RPMI8226 (cell line): ENCODE measurements around the gene DYDC2.

Experiments used
- DNase-seq: peaks from one replicate; pipeline ENCODE4 v3.0.0-alpha.2; 2015

DYDC2 gene

DNA sequence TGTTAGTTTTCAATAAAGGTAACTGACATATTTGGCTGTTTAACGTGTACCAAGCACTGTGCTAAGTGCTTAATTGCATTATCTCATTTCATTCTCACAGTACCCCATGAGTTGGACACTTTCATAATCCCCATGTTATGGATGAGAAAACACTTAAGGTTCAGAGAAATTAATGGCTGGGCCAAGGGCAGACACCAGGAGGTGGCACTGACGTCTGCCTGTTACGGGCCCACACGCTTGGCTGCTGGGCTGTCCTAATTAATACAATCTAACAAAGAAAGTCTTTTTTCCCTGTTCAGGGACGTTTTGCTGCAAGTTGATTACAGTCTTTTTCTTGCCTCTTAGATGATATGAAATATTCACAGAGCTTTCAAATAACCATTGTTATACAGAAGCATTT is 16.1 kb downstream of the DYDC2 start:
- DNase-seq: no peak

DNA sequence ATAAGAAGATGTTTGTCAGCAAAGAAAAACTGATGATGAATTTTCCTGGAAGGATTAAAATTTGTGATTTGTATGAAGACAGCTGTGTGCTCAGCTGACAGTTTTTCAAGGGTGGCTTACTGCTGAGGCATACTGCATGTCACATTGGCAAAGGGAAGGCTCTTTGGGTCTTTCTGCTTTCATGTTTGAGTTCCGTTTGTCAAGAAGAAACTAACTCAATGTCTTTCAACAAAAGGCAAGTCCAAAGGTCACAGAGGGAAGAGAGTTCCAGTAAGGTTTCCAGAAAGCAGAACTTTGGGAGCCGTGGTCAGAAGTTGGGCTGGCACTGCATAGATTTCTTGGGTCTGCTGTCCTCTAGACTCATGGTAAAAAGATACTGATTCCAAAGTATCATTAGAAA is 16.9 kb downstream of the DYDC2 start:
- no peak for DNase-seq

DNA sequence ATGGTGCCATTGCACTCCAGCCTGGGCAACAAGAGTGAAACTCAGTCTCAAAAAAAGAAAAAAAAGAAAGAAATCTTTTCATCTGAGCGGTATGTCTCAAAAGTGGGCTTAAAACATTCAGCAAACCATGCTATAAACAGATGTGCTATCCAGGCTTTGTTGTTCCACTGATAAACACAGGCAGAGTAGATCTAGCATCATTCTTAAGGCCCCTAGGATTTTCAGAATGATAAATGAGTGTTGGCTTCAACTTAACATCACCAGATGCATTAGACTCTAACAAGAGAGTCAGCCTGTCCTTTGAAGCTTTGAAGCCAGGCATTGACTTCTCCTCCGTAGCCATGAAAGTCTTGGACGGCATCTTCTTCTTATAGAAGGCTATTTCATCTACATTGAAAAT is 23.1 kb downstream of the DYDC2 start:
- DNase-seq: no peak

DNA sequence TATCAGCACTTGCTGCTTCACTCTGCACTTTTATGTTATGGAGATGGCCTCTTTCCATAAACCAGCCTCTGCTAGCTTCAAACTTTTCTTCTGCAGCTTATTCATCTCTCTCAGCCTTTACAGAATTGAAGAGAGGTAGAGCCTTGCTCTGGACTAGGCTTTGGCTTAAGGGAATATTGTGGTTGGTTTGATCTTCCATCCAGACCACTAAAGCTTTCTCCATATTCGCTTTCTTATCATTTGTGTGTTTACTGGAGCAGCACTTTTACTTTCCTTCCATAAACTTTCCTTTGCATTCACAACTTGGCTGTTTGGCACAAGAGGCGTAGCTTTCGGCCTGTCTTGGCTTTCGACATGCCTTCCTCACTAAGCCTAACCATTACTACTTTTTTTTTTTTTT is 23.6 kb downstream of the DYDC2 start:
- DNase-seq: no peak

DNA sequence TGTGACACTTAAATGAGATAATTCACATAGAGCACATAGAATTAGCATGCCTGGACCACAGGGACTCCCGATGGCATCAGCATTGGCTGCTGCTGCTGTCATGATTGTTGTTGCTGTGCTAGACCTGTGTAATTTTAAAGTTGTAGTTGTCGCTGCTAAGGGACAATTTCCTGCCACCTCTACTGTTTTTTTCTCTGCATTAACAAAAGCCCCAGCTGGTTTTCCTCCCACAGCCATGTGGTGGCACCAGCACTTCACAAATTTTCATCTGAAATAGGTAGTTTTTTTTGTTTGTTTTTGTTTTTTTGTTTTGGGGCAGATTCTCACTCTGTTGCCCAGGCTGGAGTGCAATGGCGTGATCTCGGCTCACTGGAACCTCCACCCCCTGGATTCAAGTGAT is 26.4 kb downstream of the DYDC2 start:
- peak; percentile 46 for DNase-seq

DNA sequence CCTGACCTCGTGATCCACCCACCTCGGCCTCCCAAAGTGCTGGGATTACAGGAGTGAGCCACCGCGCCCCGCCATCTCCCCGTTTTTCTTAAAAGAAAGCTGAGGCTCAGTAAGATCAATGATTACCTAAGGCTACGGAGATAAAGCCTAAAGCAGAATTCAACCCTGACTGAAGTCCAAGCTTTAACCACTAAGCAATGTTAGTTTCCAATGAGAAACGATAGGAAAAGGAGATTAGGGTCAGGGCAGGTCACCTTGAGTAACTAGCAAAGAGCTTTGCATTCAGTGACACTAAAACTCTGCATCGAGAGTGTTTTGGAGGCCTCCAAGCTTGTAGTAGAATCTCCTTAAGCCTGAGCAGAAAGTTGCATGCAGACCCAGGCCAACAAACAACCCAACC is 34.2 kb downstream of the DYDC2 start:
- DNase-seq: no peak

DNA sequence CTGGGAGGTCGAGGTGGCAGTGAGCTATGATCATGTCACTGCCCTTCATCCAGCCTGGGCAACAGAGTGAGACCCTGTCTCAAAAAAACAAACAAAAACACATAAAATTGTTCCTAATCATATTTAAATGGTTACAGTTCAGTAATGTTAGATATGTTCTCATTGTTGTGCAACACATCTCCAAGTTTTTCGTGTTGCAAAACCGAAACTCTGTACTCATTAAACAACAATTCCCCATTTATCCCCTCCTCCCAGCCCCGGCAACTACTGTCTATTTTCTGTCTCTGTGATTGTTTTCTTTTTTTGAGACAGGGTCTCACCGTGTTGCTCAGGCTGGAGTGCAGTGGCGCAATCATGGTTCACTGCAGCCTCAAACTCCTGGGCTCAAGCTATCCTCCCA is 35.7 kb downstream of the DYDC2 start:
- no peak for DNase-seq

DNA sequence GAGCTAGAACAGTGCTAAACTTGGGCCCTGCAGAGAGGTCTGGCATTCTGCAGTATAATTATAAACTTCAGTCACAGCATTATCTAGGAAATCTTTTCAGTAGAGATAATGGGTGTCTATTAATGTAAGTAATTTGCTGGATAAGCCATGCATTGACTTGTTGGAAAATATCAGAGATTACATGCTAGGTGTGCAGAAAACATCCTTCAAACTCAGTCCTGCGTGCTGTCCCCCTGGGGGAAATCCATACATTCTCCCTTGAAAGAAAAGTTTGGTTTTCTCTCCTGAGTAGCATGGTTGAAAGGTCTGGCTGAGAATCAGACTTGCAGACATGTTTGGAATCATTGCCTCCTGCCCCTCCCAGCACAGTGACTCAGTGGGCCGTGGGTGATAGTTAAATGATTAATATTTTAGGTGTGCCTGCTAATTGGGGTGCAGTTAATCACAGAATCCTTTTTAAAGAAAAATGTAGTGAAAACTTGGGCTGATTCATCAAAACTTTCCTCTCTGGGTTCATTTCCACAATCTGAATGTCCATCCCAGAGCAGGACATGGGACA is 37.9 kb downstream of the DYDC2 start:
- no peak for DNase-seq

DNA sequence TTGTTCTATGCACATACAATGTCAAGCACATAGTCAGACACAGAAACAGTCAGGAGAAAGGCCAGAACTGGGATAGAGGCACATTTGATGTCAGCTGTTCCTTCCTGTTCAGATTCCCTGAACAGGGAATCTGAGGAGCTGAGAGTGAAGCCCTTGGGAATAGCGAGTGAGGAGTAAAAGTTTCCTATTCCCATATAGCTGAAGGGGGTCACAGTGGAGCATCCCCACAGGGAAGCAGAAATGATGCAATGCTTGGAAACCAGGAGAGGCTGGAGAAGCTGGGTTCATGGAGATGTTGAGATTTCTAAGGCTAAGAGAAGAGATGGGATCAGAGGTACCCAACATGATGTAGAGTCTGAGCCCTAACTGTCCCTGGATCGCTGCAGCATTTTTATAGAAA is 40.4 kb downstream of the DYDC2 start:
- DNase-seq: no peak

DNA sequence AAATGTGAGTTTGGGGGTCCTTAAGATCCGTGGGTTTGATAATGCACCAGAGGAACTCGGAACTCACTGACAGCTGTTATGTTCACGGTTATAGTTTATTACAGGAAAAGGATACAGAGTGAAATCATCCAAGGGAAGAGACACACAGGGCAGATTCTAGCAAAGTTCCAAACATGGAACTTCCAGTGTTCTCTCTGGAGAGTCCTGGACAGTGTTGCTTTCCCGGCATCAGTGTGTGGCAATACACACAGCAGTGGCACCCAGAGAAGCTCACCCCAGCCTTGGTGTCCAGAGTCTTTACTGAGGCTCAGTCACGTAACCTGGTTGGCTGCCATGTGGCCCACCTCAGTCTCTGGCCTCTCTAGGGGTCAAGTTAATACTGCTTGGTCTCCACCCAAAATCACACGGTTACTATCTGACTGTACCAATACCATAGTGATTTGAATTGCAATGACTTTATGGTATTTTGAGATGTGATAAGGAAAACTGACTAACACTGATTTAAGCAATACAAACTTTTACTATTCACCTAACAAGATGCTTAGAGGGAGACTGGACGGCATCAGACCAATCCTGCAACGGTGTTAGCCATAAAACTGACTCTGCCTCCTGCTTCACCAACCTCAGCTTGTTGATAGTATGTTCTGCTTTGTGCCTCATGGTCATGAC is 43.7 kb downstream of the DYDC2 start:
- DNase-seq: no peak

DNA sequence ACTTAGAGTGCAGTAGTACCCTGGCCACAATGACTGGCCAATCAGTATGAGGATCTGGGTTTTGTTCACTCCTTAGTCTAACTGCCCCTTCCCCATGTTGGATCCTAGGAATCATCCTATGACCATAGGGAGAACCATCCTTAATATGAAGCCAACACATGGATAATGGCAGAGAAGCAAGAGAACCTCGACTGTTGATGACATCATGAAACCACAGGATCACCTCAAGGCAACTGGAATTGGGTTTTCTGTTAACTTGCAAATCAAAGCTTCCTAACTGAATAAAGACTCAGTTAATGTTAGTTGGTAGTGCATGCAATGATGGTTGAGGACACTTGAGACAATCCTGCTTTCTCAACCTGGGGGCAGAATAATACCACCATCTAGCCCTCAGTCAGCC is 48.5 kb downstream of the DYDC2 start:
- no peak for DNase-seq

DNA sequence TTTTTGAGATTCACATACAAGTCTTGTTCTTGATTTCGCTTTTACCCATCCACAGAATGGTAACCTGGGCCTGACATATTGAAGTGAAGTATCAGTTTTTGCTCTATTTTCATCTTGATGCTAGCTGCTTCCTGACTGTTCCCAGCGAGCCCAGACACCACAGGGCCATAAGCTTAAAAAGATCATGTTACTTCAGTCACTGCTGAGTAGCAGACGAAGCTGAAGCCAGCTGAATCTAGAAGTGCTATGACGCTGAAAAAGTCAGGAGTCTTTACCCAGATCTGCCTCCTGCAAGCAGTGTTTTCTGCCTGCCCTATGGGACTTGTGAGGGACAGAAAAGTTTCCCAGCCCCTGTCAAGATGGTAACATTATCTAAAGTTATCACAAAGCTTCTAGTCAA is 49.0 kb downstream of the DYDC2 start:
- no peak for DNase-seq

DNA sequence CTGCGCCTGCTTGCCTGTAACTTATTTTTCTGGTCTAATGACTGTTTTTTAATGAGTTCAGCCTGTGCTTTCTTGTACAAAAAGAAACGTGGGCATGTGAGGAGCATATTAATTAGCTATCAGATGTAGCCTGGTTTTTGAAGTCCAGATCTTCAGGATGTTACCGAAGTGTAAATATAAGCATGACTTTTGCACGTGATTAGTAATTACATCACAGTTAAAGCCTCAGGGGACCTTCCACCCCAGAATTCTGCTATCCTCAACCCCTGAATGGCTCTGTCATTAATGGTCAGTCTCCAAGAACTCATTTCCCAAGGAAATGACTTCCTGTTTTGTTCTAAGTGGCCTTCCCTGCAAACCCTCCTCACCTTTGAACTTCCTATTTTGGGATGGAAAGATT is 49.6 kb downstream of the DYDC2 start:
- no peak for DNase-seq

DNA sequence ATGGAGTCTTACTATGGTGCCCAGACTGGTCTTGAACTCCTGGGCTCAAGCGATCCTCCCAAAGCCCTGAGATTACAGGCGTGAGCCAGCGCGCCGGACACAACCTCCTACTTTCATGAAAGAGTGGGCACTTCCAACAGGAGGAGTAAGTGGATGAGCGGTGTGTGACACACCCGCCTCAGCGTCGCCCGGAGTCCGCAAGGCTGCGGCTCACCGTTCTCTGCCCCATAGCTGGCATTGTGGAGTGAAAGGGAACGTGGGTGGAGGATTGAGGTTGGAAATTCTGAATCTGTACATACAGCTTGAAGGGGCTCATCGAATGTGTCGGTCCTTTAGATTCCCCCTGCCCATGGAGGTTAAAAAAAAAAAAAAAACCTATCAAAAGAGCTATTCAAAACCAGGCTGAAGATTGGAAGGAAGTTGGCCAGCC is 51.2 kb downstream of the DYDC2 start:
- no peak for DNase-seq

DNA sequence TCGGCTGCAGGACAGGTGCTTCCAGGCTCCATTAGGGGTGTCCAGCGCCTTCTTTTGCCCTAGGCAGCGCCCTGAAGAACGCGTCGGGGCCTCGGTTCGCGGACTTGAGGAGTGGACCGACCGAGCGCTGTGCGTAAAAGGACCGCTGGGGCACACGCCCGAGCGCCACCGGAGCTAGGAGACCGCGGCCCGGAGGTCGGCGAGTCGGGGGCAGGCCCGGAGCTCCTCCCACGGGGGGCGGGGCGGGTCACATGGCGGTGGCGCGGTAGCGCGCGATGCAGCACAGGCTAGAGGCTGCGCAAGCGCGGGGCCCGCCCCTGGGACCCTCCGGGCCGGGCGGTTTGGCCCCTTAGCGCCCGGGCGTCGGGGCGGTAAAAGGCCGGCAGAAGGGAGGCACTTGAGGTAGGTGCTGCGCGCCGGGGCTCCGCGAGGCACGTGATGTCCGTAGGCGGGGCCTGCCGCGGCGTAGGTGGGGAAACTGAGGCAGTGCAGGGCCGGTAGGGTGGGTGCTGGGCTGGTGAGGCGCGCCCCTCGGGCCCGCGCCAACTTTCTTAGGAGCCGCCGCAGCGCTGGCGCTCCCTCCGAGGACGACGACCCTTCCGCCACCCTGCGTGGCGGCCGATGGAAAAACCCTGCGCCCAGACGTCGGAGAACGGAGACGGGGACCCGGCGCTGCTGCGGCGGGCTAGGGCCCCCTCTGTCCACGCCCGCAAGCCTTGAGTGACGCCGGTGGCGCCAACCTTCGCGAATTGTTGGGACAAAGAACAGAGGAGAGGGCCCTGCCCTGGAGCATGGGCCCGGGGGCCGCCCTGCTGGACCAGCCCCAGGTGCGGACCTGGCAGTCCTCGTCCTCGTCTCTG is 51.9 kb downstream of the DYDC2 start, which contains the start of gene PRXL2A:
PRXL2A (plus strand) TSS at position 310 of the 860 bp plus-strand sequence. CDS start 11,917 bp downstream, outside the sequence.
- peak; percentile 33 for DNase-seq

DNA sequence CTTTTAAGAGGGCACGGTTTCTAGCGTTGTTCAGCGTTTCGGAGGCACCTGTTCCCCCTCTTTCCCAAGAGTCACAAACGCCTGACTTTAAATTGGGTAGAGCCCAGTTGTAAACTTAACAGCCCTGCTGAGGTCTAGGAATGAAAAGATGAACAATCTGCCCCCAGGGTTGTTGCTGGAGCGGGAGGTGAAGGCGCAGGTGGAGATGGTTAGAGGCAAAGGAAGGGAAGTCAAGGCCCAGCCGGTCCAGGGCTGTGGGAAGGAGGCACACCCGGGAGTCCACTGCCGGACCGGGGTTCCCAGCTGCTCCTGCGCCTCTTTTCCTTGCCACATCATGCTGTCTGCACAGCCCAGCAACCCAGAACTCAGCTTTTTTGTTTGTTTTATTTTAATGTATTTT is 52.5 kb downstream of the DYDC2 start:
- no peak for DNase-seq

DNA sequence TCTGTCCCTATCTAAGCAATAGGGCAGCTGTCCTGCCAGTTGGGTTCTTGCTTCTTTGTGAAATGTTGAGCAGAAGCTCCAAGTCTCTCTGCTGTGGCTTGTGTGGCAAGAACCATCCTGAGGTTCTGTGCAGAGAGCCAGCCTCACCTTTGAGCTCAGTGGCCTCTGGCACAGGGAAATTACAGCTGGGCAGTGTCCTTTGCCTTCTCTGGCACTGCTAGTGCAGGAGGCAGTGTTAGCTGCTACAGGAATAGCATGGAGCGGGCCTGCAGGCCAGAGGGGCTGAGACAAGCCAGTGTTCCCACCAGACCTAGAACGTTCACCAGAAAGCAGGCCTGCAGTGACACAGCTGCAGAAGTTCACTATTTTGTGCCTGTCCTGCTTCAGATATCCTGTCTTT is 53.5 kb downstream of the DYDC2 start:
- DNase-seq: no peak

DNA sequence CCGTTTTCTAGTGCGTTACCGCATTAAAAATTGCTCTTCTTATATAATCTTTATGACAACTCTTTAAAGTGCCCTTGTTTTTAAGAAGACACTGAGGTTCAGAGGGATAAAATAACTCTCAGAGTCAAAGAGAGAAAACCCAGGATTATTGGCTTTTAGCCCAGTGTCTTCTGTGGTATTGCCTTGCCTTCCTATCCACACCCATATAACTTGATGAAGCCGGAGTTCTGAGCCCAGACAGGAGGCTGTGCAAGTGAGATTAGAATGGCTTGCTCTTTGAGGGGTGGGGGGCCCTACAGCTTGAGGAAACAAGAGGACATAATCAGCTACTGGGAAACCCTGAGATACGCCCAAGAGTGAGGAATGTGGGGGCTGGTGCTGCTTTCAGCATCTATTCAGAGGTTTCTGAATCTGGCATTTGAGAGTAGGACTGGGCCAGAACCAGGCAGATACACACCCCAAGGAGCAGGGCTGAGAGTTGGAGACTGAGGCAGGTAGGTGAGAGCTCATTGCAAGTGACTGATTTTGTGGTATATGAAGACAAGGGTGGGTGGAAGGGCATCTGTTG is 54.1 kb downstream of the DYDC2 start:
- no peak for DNase-seq

DNA sequence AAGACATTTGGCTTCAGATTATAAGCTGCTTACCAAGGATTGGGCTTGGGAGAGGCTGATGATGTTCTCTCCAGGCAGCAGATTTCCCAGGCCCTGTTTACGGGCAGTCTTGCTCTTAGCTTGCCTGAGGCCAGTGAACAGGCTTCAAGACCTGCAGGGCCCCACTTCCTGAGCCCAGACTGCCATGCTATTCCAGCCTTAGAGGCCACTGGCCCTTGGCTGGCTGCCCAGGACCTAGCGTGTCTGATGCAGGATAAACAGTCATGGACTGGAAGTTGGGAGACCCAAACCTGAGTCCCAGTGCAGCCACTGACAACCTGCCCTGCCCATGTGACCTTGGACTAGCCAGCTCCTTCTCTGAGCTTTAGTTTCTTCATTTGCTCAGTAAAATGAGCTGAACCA is 54.7 kb downstream of the DYDC2 start:
- no peak for DNase-seq

DNA sequence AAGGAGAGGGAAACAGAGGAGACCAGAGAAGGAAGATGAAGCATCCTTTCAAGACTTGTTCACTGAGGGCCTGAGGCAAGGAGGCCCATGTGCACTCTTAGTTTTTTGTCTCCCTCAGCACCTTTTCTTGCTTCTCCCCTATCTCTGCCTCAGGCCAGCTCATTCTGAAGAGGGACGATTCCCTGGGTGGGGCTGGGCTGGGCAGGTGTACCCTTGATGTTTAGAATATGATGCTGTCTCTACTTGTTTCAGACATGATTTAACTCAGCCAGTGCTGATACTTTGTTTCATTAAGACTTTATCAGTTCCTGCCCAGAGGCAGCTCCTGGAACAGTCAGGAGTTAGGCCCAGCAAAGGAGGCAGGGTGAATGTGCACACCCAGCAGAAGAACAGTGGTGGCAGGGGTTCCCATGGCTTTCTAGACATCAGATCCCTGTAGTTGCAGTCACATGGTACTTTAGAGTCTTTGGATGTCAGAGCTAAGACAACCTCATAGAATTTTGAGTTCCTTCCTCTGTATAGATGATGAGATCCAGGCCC is 55.2 kb downstream of the DYDC2 start:
- DNase-seq: no peak

DNA sequence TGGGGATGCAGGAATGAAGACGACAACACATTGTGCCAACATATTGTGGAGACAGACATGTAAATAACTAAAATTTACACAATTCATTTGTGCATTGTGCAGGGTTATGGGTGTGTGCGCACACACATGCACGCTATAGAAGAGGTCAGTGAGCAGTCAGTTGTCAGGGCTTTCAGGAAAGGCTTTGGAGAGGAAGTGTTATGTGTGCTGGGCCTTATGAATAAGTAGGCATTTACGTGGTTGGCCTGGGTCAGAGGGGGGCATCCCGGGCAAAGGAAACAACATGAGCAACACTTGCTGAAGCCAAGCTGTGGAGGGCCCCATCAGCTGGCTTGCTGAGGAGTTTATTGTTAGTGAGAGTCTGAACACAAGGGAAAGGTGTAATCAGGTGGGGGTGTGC is 55.9 kb downstream of the DYDC2 start:
- no peak for DNase-seq

DNA sequence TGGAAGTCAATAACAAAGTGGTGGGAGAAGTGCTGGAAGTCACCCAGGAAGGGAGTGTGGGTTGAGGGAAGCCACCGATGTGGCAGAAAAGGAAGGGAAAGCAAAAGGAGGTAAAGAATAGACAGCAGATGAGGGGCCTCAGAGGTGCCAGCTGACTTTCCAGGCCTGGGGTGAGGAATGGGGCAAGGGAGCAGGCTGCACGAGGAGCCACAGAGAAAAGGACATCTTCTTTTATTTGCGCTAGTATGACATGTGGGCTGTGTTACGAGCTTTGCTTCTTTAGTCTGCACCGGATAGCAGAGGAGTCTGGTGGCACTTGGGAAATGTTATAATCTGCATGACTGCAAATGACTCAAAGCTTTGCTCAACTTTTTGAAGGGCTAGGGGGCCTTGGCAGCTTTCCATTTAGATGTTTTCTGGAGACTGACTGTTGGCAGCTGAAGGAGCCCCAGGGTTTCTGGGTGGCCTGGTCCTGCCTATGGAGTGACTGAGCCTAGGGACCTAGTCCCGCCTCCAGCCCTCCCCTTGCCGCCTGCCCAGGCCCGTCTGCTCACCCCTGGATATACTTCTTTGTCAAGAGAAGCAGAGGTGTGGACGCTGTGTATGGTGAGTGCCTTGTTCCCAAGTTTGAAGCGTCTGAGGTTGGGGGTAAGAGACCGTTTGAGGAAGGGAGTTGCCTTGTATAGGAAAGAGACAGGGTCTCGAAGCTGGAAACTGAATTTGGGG is 56.9 kb downstream of the DYDC2 start:
- DNase-seq: no peak
